IPS-20b (cell line): ENCODE measurements around the gene COG4.

Experiments used
- H3K27ac ChIP-seq: one replicate; pipeline ENCODE4 v1.5.1; 2013; ENCODE audit warnings: low read length
- H3K27me3 ChIP-seq: 2 replicates; pipeline ENCODE4 v1.6.1; 2013; ENCODE audit warnings: mild to moderate bottlenecking, low read length, inconsistent platforms; ENCODE audit not compliant: insufficient read depth
- H3K36me3 ChIP-seq: 2 replicates; pipeline ENCODE4 v1.6.1; 2013; ENCODE audit warnings: low read depth, mild to moderate bottlenecking, inconsistent platforms, low read length, moderate library complexity; ENCODE audit not compliant: insufficient read depth
- H3K4me1 ChIP-seq: 2 replicates; pipeline ENCODE4 v1.6.1; 2013; ENCODE audit warnings: mild to moderate bottlenecking, control low read depth, inconsistent platforms, low read length, moderate library complexity; ENCODE audit not compliant: insufficient read depth
- H3K4me3 ChIP-seq: 2 replicates; pipeline ENCODE4 v1.5.1; 2013; ENCODE audit warnings: mild to moderate bottlenecking, low read length, inconsistent platforms
- H3K9ac ChIP-seq: 2 replicates; pipeline ENCODE4 v1.6.1; 2013; ENCODE audit warnings: low read depth, mild to moderate bottlenecking, inconsistent platforms, low read length, moderate library complexity
- H3K9me3 ChIP-seq: 2 replicates; pipeline ENCODE4 v1.6.1; 2013; ENCODE audit warnings: mild to moderate bottlenecking, low read depth, low read length, inconsistent platforms; ENCODE audit not compliant: insufficient read depth

Gene COG4

GRCh38 chr16:70494202-70494770 is 29.1 kb downstream of the COG4 start:
- H3K4me1 ChIP-seq: no peaks in the 10 kb centered on the region
- H3K27me3 ChIP-seq: no peaks in the 10 kb centered on the region
- H3K4me3 ChIP-seq: no peak overlapping the region
- H3K9ac ChIP-seq: no peak overlapping the region
- H3K27ac ChIP-seq: no peak overlapping the region
- H3K9me3 ChIP-seq: no peaks in the 10 kb centered on the region
- H3K36me3 ChIP-seq: peaks cover 62% of the 10 kb centered on the region

- Histone ChIP-seq H3K9me3 (no peaks in the 10 kb centered on the region), H3K27me3 (no peaks in the 10 kb centered on the region), H3K4me3 (no peak overlapping the region), H3K36me3 (peaks cover 61% of the 10 kb centered on the region), H3K4me1 (no peaks in the 10 kb centered on the region), H3K9ac (no peak overlapping the region), H3K27ac (no peak overlapping the region)
Measured at GRCh38 chr16:70493802-70494201, 29.6 kb downstream of the COG4 start.

GRCh38 chr16:70490261-70490660 is 33.1 kb downstream of the COG4 start:
- H3K27me3 ChIP-seq: no peaks in the 10 kb centered on the region
- H3K4me3 ChIP-seq: no peak overlapping the region
- no peak overlapping the region for H3K27ac ChIP-seq
- no peaks in the 10 kb centered on the region for H3K9me3 ChIP-seq
- H3K9ac ChIP-seq: no peak overlapping the region
- peaks cover 34% of the 10 kb centered on the region for H3K36me3 ChIP-seq
- H3K4me1 ChIP-seq: no peaks in the 10 kb centered on the region

GRCh38 chr16:70484867-70485266 is 38.5 kb downstream of the COG4 start:
- Histone ChIP-seq H3K4me3 (no peak overlapping the region), H3K9ac (no peak overlapping the region), H3K9me3 (no peaks in the 10 kb centered on the region), H3K4me1 (no peaks in the 10 kb centered on the region), H3K27me3 (no peaks in the 10 kb centered on the region), H3K27ac (no peak overlapping the region), H3K36me3 (peaks cover 41% of the 10 kb centered on the region)

- peaks cover 43% of the 10 kb centered on the region for H3K36me3 ChIP-seq
- no peak overlapping the region for H3K27ac ChIP-seq
- H3K9ac ChIP-seq: no peak overlapping the region
Measured at GRCh38 chr16:70483426-70483825, 39.9 kb downstream of the COG4 start.

GRCh38 chr16:70482624-70483023 is 40.7 kb downstream of the COG4 start:
- Histone ChIP-seq H3K4me1 (no peaks in the 10 kb centered on the region), H3K27ac (no peak overlapping the region), H3K27me3 (no peaks in the 10 kb centered on the region), H3K36me3 (peaks cover 43% of the 10 kb centered on the region), H3K9ac (no peak overlapping the region), H3K9me3 (no peaks in the 10 kb centered on the region), H3K4me3 (no peak overlapping the region)

More at GRCh38 chr16:70483426-70483825, 39.9 kb downstream of the COG4 start:
- Histone ChIP-seq H3K27me3 (no peaks in the 10 kb centered on the region), H3K4me1 (no peaks in the 10 kb centered on the region), H3K9me3 (no peaks in the 10 kb centered on the region), H3K4me3 (no peak overlapping the region)

- H3K36me3 ChIP-seq: peaks cover 43% of the 10 kb centered on the region
- no peaks in the 10 kb centered on the region for H3K9me3 ChIP-seq
- no peak overlapping the region for H3K27ac ChIP-seq
- H3K4me1 ChIP-seq: no peaks in the 10 kb centered on the region
- H3K9ac ChIP-seq: no peak overlapping the region
- H3K27me3 ChIP-seq: no peaks in the 10 kb centered on the region
- no peak overlapping the region for H3K4me3 ChIP-seq
Measured at GRCh38 chr16:70481929-70482536, 41.3 kb downstream of the COG4 start.

- Histone ChIP-seq H3K4me1 (no peaks in the 10 kb centered on the region), H3K9me3 (no peaks in the 10 kb centered on the region), H3K4me3 (no peak overlapping the region), H3K36me3 (peaks cover 39% of the 10 kb centered on the region), H3K27ac (no peak overlapping the region), H3K27me3 (no peaks in the 10 kb centered on the region), H3K9ac (no peak overlapping the region)
Measured at GRCh38 chr16:70480127-70481105, 42.9 kb downstream of the COG4 start.

- no peak overlapping the region for H3K4me3 ChIP-seq
- H3K27ac ChIP-seq: no peak overlapping the region
- no peaks in the 10 kb centered on the region for H3K27me3 ChIP-seq
- peaks cover 38% of the 10 kb centered on the region for H3K36me3 ChIP-seq
- no peaks in the 10 kb centered on the region for H3K9me3 ChIP-seq
- no peak overlapping the region for H3K9ac ChIP-seq
- H3K4me1 ChIP-seq: no peaks in the 10 kb centered on the region
Measured at GRCh38 chr16:70478912-70479341, 44.4 kb downstream of the COG4 start.

- peaks cover 31% of the 10 kb centered on the region for H3K36me3 ChIP-seq
- H3K27ac ChIP-seq: no peak overlapping the region
- H3K27me3 ChIP-seq: no peaks in the 10 kb centered on the region
- no peaks in the 10 kb centered on the region for H3K9me3 ChIP-seq
- H3K9ac ChIP-seq: no peak overlapping the region
- no peaks in the 10 kb centered on the region for H3K4me1 ChIP-seq
- no peak overlapping the region for H3K4me3 ChIP-seq
Measured at GRCh38 chr16:70478169-70478568, 45.2 kb downstream of the COG4 start.

GRCh38 chr16:70476272-70477020 is 46.9 kb downstream of the COG4 start:
- Histone ChIP-seq H3K9ac (no peak overlapping the region), H3K9me3 (no peaks in the 10 kb centered on the region), H3K27me3 (no peaks in the 10 kb centered on the region), H3K36me3 (peaks cover 20% of the 10 kb centered on the region), H3K4me1 (no peaks in the 10 kb centered on the region), H3K27ac (no peak overlapping the region), H3K4me3 (no peak overlapping the region)
